Fibroblast of lung (primary cell): ENCODE results near the gene CALN1. TPM values are rescaled to one million over a fixed set of nuclear protein-coding genes. Genes with fewer than 3 reads are reported as not detected.

Source experiments
- DNase-seq, 2 donors: peaks; one replicate each; pipeline versions ENCODE4 v3.0.0 to v3.0.0-alpha.2; 2010; ENCODE audit warnings: low read depth in 2 of 2
- H2AFZ ChIP-seq: 2 replicates; pipeline ENCODE4 v1.5.1; 2012; ENCODE audit warnings: low read length, control low read depth, inconsistent platforms
- H3K27ac ChIP-seq: 2 replicates; pipeline ENCODE4 v1.5.1; 2011; ENCODE audit warnings: low read length, control low read depth; ENCODE audit not compliant: insufficient read depth
- H3K27me3 ChIP-seq: 2 replicates; pipeline ENCODE4 v1.5.1; 2011; ENCODE audit warnings: mild to moderate bottlenecking, low read length; ENCODE audit not compliant: control insufficient read depth, insufficient read depth
- H3K36me3 ChIP-seq: 2 replicates; pipeline ENCODE4 v1.5.1; 2011; ENCODE audit warnings: low read length; ENCODE audit not compliant: control insufficient read depth, insufficient read depth
- H3K4me1 ChIP-seq: 2 replicates; pipeline ENCODE4 v1.5.1; 2011; ENCODE audit warnings: low read length; ENCODE audit not compliant: control insufficient read depth, insufficient read depth; ENCODE audit errors: extremely low read depth
- H3K4me2 ChIP-seq: 2 replicates; pipeline ENCODE4 v1.5.1; 2011; ENCODE audit warnings: low read length, control low read depth; ENCODE audit not compliant: insufficient read depth; ENCODE audit errors: extremely low read depth
- H3K4me3 ChIP-seq, 4 experiments: fragments of 200-600 bp in 1 of 4; sonication (generic) in 1 of 4; replicated peaks in 1 of 4; 2 replicates each; pipeline ENCODE4 v1.5.1; 2011 to 2016; ENCODE audit warnings: low read length in 4 of 4, low read depth in 3 of 4, mild to moderate bottlenecking in 3 of 4, control low read depth in 2 of 4, inconsistent platforms in 1 of 4, mixed read lengths in 1 of 4; ENCODE audit not compliant: insufficient read depth in 1 of 4; ENCODE audit errors: control extremely low read depth in 1 of 4
- H3K79me2 ChIP-seq: 2 replicates; pipeline ENCODE4 v1.5.1; 2012; ENCODE audit warnings: mild to moderate bottlenecking, low read length, inconsistent platforms; ENCODE audit not compliant: control insufficient read depth, insufficient read depth
- H3K9ac ChIP-seq: 2 replicates; pipeline ENCODE4 v1.5.1; 2011; ENCODE audit warnings: mild to moderate bottlenecking, low read length, control low read depth; ENCODE audit not compliant: insufficient read depth
- H3K9me3 ChIP-seq: 2 replicates; pipeline ENCODE4 v1.5.1; 2012; ENCODE audit warnings: low read depth, low read length; ENCODE audit not compliant: control insufficient read depth, insufficient read depth
- H4K20me1 ChIP-seq: 2 replicates; pipeline ENCODE4 v1.5.1; 2011; ENCODE audit warnings: low read length; ENCODE audit not compliant: control insufficient read depth, insufficient read depth; ENCODE audit errors: extremely low read depth
- EZH2 ChIP-seq: IDR thresholded peaks from 2 replicates; pipeline ENCODE4 v1.5.1; 2012; ENCODE audit warnings: low read length, control low read depth, mild to moderate bottlenecking; ENCODE audit errors: missing control alignments
- polyA plus RNA-seq, 2 donors: library from polyadenylated mRNA; depleted of rRNA in 1 of 2; stranded (reverse) in 1 of 2; unstranded in 1 of 2; fragments of >200 nt; gene quantifications; 2 replicates each; pipeline ENCODE4 v1.2.1, GENCODE V29; 2011 to 2012; ENCODE audit warnings: missing spikeins in 1 of 2
- total RNA-seq: library from RNA; depleted of rRNA; stranded (reverse); fragments of >200 nt; gene quantifications from 2 replicates; pipeline ENCODE4 v1.2.1, GENCODE V29; 2014
- TF ChIP-seq, protein P1 (sequence below), 2 donors: IDR thresholded peaks in 1 of 2; conservative IDR thresholded peaks in 1 of 2; 1 replicate in 1 of 2; 2 replicates in 1 of 2; pipeline ENCODE4 v1.5.1; 2011 to 2012; ENCODE audit warnings: low read length in 2 of 2, control low read depth in 1 of 2, inconsistent platforms in 1 of 2, low read depth in 1 of 2, mild to moderate bottlenecking in 1 of 2

Gene CALN1
- total and polyA plus RNA-seq, 2 donors (not counting 1 experiment from before 2014, with no cell fraction given) = not detected

GRCh38 chr7:72055426-72055825, 356.7 kb downstream of the CALN1 start:
- no peak overlapping the region for H3K9ac ChIP-seq
- no peak overlapping the region for H3K4me3 ChIP-seq
- H4K20me1 ChIP-seq = no peaks in the 10 kb centered on the region
- H3K79me2 ChIP-seq = no peaks in the 10 kb centered on the region
- H2AFZ ChIP-seq = no peak overlapping the region
- no peak overlapping the region for H3K27ac ChIP-seq
- no peaks in the 10 kb centered on the region for H3K36me3 ChIP-seq
- H3K4me2 ChIP-seq = no peak overlapping the region
- no peaks in the 10 kb centered on the region for H3K4me1 ChIP-seq
- no peak for DNase-seq
- H3K9me3 ChIP-seq = no peaks in the 10 kb centered on the region
- no peaks in the 10 kb centered on the region for H3K27me3 ChIP-seq
- TF ChIP-seq, protein P1, sequence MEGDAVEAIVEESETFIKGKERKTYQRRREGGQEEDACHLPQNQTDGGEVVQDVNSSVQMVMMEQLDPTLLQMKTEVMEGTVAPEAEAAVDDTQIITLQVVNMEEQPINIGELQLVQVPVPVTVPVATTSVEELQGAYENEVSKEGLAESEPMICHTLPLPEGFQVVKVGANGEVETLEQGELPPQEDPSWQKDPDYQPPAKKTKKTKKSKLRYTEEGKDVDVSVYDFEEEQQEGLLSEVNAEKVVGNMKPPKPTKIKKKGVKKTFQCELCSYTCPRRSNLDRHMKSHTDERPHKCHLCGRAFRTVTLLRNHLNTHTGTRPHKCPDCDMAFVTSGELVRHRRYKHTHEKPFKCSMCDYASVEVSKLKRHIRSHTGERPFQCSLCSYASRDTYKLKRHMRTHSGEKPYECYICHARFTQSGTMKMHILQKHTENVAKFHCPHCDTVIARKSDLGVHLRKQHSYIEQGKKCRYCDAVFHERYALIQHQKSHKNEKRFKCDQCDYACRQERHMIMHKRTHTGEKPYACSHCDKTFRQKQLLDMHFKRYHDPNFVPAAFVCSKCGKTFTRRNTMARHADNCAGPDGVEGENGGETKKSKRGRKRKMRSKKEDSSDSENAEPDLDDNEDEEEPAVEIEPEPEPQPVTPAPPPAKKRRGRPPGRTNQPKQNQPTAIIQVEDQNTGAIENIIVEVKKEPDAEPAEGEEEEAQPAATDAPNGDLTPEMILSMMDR (conservative IDR thresholded peaks at IDR 0.05 in 1 of 2, IDR thresholded peaks at IDR 0.05 in 1 of 2; ENCODE audit: low read depth in 1 of 2, low read length in 2 of 2) = no peak
- no peak for TF ChIP-seq EZH2

DNA sequence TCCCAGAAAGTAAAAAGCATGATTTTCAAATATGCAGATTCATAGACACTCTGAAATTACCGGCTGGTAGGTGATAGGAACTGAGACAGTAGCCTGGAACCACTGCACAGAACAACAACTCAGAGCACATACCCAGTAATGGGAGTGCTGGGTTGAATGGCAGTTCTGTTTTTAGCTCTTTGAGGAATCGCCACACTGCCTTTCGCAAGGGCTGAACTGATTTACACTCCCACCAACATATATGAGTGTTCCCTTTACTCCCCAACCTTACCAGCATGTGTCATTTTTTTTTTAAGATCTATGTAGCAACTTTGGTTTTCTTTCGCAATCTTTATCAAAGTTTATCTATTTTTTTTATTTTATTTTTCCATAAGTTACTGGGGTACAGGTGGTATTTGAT, 358.8 kb downstream of the CALN1 start:
- Histone ChIP-seq H3K27ac (no peak overlapping the region), H3K4me3 (no peak overlapping the region), H4K20me1 (no peaks in the 10 kb centered on the region), H3K79me2 (no peaks in the 10 kb centered on the region), H3K9ac (no peak overlapping the region), H3K27me3 (no peaks in the 10 kb centered on the region), H2AFZ (no peak overlapping the region), H3K36me3 (no peaks in the 10 kb centered on the region), H3K4me2 (no peak overlapping the region), H3K4me1 (no peaks in the 10 kb centered on the region), H3K9me3 (no peaks in the 10 kb centered on the region)
- no peak for DNase-seq
- no peak for TF ChIP-seq EZH2
- TF ChIP-seq, protein P1 (conservative IDR thresholded peaks at IDR 0.05 in 1 of 2, IDR thresholded peaks at IDR 0.05 in 1 of 2; ENCODE audit: low read depth in 1 of 2, low read length in 2 of 2) = no peak

GRCh38 chr7:72048420-72048819, 363.7 kb downstream of the CALN1 start:
- DNase-seq = no peak
- Histone ChIP-seq H3K9ac (no peak overlapping the region), H2AFZ (no peak overlapping the region), H3K36me3 (no peaks in the 10 kb centered on the region), H3K9me3 (no peaks in the 10 kb centered on the region), H3K79me2 (no peaks in the 10 kb centered on the region), H3K27me3 (no peaks in the 10 kb centered on the region), H3K27ac (no peak overlapping the region), H4K20me1 (no peaks in the 10 kb centered on the region), H3K4me3 (no peak overlapping the region), H3K4me2 (no peak overlapping the region), H3K4me1 (no peaks in the 10 kb centered on the region)
- TF ChIP-seq EZH2 = no peak
- TF ChIP-seq, protein P1 (conservative IDR thresholded peaks at IDR 0.05 in 1 of 2, IDR thresholded peaks at IDR 0.05 in 1 of 2; ENCODE audit: low read depth in 1 of 2, low read length in 2 of 2) = no peak
